GM21423 (cell line): ENCODE data around the gene HLA-DPA1.
"Not testable (repeated sequence)": the region's sequence is repeated elsewhere in the genome, so short reads cannot be mapped to it uniquely, and the experiment has no call there.

Source experiments
- ATAC-seq: cut with Tn5 transposase; IDR thresholded peaks from one replicate; pipeline ENCODE4 v1.9.1; 2021; ENCODE audit warnings: mild to moderate bottlenecking, moderate library complexity; ENCODE audit not compliant: unreplicated experiment

The HLA-DPA1 gene

DNA sequence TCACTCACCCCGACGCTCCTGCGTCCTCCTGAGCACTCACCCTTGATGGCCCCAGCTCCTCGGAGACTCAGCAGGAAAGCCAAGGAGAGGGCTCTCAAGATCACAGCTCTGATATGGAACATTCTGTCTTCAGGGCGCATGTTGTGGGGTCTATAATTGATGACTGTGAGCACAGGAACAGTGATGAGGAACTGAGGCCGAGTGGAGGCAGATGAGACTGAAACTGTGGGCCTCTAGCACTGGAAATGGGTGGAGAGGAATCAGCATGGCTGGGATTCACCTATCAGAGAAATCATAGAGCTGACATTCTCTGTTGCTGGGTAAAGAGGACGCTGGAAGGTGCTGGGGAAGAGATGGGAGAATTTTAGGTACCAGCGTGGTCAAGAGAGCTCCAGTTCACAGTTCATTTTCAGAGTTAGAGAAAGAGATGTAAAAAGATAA, at the start of gene HLA-DPA1:
HLA-DPA1 (minus strand) TSS at position 219 of the 441 bp plus-strand sequence.
- peak; percentile 64 for ATAC-seq

- no peak for ATAC-seq
Observed at GRCh38 chr6:33123181-33123580, 49.7 kb upstream of the HLA-DPA1 start.

- ATAC-seq, result no peak
Observed at GRCh38 chr6:33120001-33120400, 46.6 kb upstream of the HLA-DPA1 start.

DNA sequence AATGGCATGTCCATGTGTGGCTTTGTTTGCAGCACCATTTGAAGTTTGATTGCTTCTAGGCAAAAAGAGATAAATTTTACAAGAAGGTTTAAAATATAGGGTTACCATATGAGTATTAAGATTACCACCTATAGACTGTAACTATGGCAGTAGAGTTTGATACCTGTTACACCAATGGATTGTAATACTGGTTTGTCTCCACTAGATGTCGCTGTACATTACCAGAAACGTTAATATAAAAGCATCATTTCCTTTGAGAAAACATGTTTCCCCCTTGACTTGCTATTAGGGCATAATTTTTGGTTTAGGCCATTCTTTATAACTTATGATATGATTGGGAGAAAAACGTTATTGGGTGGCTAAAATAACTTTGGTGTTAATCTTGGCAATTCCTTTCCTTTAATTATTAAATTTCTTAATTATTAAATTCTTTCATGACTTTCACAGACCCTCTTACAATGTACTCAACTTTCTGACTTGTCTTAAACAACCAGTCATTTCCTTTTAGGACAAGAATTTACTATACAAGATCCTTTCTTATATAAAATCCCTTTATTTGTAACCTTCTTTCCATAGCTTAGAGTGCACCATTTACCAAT, 45.2 kb upstream of the HLA-DPA1 start:
- ATAC-seq, result no peak

GRCh38 chr6:33117811-33118277, 44.4 kb upstream of the HLA-DPA1 start:
- no peak for ATAC-seq

GRCh38 chr6:33116841-33117711, 43.6 kb upstream of the HLA-DPA1 start:
- no peak for ATAC-seq

GRCh38 chr6:33116417-33116816, 43.0 kb upstream of the HLA-DPA1 start:
- ATAC-seq, result no peak

DNA sequence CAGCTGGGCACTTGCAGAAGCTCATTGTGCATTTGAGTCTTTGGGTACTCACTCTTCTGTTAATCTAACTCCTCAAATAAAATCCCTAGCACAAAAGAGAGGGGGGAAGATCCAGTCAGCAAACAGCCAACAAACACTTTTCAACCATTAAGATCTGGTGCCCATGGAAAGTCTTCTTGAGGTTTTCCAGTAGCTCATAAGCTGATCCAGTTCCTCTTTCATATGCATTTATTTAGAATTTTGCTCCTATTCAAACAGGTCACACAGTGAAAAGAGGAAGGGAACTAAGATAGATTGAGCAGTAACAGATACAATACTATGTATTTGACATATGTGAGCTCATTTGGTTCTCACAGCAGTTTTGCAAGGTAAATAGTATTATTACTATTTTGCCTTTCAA, 41.0 kb upstream of the HLA-DPA1 start:
- ATAC-seq, result no peak

GRCh38 chr6:33113755-33114154, 40.3 kb upstream of the HLA-DPA1 start:
- ATAC-seq, result no peak

DNA sequence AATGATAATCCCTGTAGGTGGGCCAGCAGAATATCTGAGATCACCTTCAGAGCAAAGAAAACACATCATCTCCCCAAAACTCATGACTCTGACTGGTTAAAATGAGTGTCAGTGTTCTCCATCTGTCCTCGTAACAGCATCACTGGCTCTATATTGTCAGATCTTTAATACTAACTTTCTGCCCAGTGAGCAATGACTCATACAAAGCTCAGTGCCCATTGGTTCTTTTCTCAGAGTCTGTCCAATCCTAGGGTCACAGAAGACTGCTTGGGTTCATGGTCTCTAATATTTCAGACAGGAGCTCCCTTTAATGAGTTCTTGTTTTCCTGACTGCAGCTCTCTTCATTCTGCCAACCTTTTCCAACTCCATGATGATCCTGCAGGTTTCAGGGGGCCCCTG, 38.7 kb upstream of the HLA-DPA1 start:
- peak; percentile 76 for ATAC-seq

GRCh38 chr6:33108307-33108706, 34.9 kb upstream of the HLA-DPA1 start:
- ATAC-seq, result no peak

DNA sequence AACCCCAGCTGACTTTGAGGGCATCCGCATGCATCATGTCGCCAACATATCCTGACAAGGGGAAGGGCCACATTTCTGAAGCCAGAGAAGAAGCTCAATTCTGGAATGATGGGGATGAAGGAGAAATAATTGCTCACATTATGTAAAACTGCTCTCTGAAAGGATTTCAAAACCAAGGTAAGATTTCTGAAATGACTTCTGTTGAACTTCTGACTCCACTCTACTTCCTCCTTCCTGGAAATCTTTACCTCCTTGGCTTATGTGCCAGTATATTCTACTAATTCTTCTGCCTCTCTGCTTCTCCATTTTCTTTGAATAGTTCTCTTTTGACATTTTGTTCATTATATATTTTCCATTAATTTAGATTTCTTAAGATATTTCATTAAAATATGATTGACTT, 34.2 kb upstream of the HLA-DPA1 start:
- no peak for ATAC-seq

- ATAC-seq, result no peak
Observed at GRCh38 chr6:33105916-33106871, 32.7 kb upstream of the HLA-DPA1 start.

DNA sequence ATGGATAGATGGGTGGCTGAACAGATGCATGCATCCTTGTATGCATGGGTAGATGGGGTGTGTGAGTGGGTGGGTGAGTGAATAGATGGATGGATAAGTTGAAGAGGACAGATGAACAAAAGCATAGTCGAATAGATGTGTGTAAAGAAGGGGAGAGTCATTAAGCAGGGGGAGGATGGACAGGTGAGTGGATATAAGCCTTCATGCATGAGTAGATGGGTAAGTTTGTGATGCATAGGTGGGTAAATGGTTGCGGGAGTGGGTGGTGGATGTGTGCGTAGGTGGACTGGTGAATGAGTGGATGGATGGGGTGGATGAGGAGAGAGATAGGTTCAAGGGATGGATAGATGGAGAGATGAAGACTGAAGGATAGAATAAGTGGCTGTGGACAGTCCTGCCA, 31.9 kb upstream of the HLA-DPA1 start:
- ATAC-seq, result no peak

- no peak for ATAC-seq
Observed at GRCh38 chr6:33104887-33105286, 31.4 kb upstream of the HLA-DPA1 start.

DNA sequence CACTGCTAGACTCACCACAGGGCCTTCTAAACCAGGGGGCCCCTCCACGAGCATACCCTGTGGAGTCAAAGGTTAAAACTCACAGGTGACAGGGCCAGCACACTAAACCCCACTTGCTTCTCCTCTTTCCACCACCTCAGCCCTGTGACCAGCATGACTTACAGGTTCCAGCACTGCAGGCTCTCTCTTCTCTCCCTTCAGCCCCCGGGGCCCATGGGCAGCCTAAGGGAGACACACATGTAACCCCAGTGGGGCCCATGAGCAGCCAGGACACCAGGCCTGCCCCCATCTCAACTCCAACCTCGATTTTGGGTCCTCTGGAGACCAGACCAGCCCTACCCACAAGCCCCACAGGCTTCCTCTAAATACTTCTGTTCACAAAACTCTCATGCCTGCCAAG, 30.3 kb upstream of the HLA-DPA1 start:
- ATAC-seq, result no peak

DNA sequence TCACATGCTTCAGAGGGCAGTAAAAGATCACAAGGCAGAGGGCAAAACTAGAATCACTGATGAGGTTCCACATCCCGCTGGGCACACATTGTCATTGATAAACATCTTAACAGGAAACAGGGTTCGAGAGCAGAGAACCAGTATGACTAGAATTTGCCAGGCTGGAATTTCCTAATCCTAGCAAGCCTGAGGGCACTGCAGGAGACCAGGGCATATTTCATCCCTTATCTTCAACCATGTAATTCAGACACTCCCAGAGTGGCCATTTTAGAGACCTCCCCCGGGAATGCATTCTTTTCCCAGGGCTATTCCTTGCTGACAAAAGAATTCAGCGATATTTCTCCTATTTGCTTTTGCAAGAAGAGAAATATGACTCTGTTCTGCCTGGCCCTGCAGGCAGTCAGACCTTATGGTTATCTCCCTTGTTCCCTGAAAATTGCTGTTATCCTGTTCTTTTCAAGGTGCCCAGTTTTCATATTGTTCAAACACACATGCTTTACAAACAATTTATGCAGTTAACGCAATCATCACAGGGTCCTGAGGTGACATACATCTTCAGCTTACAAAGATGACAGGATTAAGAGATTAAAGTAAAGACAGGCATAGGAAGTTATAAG, 27.8 kb upstream of the HLA-DPA1 start:
- ATAC-seq, result not testable (repeated sequence)

DNA sequence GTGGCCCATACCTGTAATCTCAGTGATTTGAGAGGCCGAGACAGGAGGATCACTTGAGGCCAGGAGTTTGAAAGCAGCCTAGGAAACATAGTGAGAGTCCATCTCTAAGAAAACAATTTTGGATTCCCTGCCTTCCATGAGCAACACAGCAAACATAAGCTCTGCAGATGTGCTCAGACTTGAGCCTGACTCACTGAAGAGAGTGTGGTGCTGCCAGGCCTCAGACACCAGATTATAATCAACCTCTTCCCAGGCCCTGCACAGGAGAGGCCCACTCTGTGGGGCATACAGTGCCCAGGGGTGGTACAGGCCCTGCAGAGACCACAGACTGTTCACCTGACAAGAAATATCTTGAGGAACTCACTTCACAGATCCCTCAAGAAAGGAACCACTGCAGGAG, 22.2 kb upstream of the HLA-DPA1 start:
- ATAC-seq, result no peak

GRCh38 chr6:33093855-33094254, 20.4 kb upstream of the HLA-DPA1 start:
- ATAC-seq, result no peak

- ATAC-seq, result no peak
Observed at GRCh38 chr6:33092385-33092784, 18.9 kb upstream of the HLA-DPA1 start.

- no peak for ATAC-seq
Observed at GRCh38 chr6:33091957-33092356, 18.5 kb upstream of the HLA-DPA1 start.
